HL-60 (cell line): ENCODE measurements around the gene TBC1D16.
"Not testable (repeated sequence)": the region's sequence is repeated elsewhere in the genome, so short reads cannot be mapped to it uniquely, and the experiment has no call there.

Experiments used
- DNase-seq, 2 experiments: peaks; one replicate each; pipeline ENCODE4 v3.0.0-alpha.2; 2010 to 2020; ENCODE audit warnings: low read depth in 1 of 2, low spot score in 1 of 2
- H3K27ac ChIP-seq: fragments of 250-450 bp; sonication (Bioruptor Pico); replicated peaks from 2 replicates; pipeline ENCODE4 v1.5.1; 2020; ENCODE audit warnings: mild to moderate bottlenecking, moderate library complexity
- H3K27me3 ChIP-seq: fragments of 250-450 bp; sonication (Bioruptor Pico); 2 replicates; pipeline ENCODE4 v1.5.1; 2021; ENCODE audit warnings: mild to moderate bottlenecking, moderate library complexity; ENCODE audit not compliant: insufficient read depth, poor library complexity, severe bottlenecking
- H3K4me3 ChIP-seq: replicated peaks from 2 replicates; pipeline ENCODE4 v1.5.1; 2011; ENCODE audit warnings: mild to moderate bottlenecking, control low read depth, low read length; ENCODE audit not compliant: insufficient read depth
- CTCF ChIP-seq: IDR thresholded peaks from one replicate; pipeline ENCODE4 v1.5.1; 2011; ENCODE audit warnings: low read length, control low read depth, inconsistent platforms; ENCODE audit not compliant: insufficient read depth
- GABPA ChIP-seq: IDR thresholded peaks from 2 replicates; pipeline ENCODE4 v1.6.1; 2012; ENCODE audit warnings: low read depth
- POLR2AphosphoS5 ChIP-seq: IDR thresholded peaks from 2 replicates; pipeline ENCODE4 v1.6.1; 2012; ENCODE audit warnings: low read depth
- REST ChIP-seq: IDR thresholded peaks from 2 replicates; pipeline ENCODE4 v1.6.1; 2012; ENCODE audit warnings: low read depth; ENCODE audit not compliant: insufficient replicate concordance
- SPI1 ChIP-seq: IDR thresholded peaks from 2 replicates; pipeline ENCODE4 v1.6.1; 2012; ENCODE audit warnings: low read depth, mild to moderate bottlenecking, borderline replicate concordance

TBC1D16 gene

GRCh38 chr17:79968116-79968515 lies 67.6 kb downstream of the TBC1D16 start:
- no peak overlapping the region for H3K27ac ChIP-seq
- TF ChIP-seq GABPA = no peak
- TF ChIP-seq POLR2AphosphoS5 = no peak
- TF ChIP-seq REST = no peak
- no peak for TF ChIP-seq CTCF
- no peak for TF ChIP-seq SPI1
- no peak for DNase-seq
- no peak overlapping the region for H3K4me3 ChIP-seq
- peaks cover 15% of the 10 kb centered on the region for H3K27me3 ChIP-seq

GRCh38 chr17:79966681-79967080 lies 69.0 kb downstream of the TBC1D16 start:
- no peak overlapping the region for H3K4me3 ChIP-seq
- TF ChIP-seq CTCF = no peak
- no peak for TF ChIP-seq GABPA
- TF ChIP-seq POLR2AphosphoS5 = no peak
- no peak for TF ChIP-seq REST
- TF ChIP-seq SPI1 = no peak
- H3K27me3 ChIP-seq = peaks cover 4% of the 10 kb centered on the region
- no peak overlapping the region for H3K27ac ChIP-seq
- DNase-seq = no peak

- TF ChIP-seq SPI1 = no peak
- no peak for TF ChIP-seq POLR2AphosphoS5
- no peak for TF ChIP-seq CTCF
- no peak for TF ChIP-seq REST
- no peak for TF ChIP-seq GABPA
- H3K4me3 ChIP-seq = no peak overlapping the region
- DNase-seq = no peak
- H3K27ac ChIP-seq = no peak overlapping the region
- H3K27me3 ChIP-seq = no peaks in the 10 kb centered on the region
Measured at GRCh38 chr17:79965806-79966205, 69.9 kb downstream of the TBC1D16 start.

GRCh38 chr17:79962467-79962866 lies 73.2 kb downstream of the TBC1D16 start:
- not testable (repeated sequence) for DNase-seq, H3K27me3 ChIP-seq, H3K27ac ChIP-seq, H3K4me3 ChIP-seq

GRCh38 chr17:79961567-79961966 lies 74.1 kb downstream of the TBC1D16 start:
- H3K27me3 ChIP-seq, DNase-seq, H3K4me3 ChIP-seq, H3K27ac ChIP-seq: not testable (repeated sequence)
